ENCODE results near the gene LRWD1.
"Not testable (repeated sequence)": the region's sequence is repeated elsewhere in the genome, so short reads cannot be mapped to it uniquely, and the experiment has no call there.

LRWD1 gene

GRCh38 chr7:102444961-102445673 is 19.7 kb upstream of the LRWD1 start:
- no peak for DNase-seq (ENCODE audit: low read depth)

DNA sequence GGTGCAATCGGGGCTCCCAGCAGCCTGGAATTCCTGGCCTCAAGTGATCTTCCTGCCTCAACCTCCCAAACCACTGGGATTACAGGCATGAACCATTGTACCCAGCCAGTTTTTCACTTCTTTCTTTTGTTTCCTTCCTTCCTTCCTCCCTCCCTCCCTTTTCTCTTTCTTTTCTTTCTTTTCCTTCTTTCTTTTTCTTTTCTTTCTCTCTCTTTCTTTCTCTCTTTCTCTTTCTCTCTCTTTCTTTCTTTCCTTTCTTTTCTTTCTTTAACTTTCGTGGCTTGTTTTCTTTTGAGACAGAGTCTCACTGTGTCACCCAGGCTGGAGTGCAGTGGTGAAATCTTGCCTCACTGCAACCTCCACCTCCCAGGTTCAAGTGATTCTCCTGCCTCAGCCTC is 19.1 kb upstream of the LRWD1 start:
- DNase-seq (ENCODE audit: low read depth) = no peak

DNA sequence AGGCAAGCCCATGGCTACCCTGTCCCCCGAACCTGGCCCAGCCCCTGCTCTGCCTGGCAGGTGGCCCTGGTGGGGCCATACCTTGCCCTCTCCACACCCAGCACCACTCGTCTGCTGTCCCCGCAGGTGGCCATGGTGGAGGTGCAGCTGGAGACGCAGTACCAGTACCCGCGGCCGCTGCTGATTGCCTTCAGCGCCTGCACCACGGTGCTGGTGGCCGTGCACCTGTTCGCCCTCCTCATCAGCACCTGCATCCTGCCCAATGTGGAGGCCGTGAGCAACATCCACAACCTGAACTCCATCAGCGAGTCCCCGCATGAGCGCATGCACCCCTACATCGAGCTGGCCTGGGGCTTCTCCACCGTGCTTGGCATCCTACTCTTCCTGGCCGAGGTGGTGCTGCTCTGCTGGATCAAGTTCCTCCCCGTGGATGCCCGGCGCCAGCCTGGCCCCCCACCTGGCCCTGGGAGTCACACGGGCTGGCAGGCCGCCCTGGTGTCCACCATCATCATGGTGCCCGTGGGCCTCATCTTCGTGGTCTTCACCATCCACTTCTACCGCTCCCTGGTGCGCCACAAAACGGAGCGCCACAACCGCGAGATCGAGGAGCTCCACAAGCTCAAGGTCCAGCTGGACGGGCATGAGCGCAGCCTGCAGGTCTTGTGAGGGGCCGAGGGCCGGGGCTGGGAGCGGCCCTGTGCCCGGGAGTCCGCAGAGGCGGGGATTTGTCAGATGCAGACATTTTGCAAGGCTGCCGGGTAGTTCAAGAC is 18.2 kb upstream of the LRWD1 start:
- no peak for DNase-seq (ENCODE audit: low read depth)

DNA sequence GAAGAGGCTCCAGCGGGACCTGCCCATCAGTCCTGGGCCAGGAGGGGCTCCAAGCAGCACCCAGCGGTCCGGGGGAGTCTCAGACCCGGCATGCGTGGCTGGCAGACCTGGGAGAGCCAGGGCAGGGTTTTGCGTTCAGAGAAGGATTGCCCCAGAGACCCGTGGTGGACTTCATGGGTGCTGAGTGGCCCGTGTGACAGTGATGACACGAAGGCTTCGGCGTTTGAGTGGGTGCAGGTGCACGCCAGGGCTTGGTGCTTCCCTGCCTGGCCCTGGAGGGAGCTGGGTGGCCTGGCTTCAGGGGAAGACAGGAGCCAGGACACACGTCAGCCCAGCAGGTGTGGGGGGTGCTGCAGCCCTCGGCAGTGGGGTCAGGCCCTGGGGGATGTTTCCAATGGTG is 17.5 kb upstream of the LRWD1 start:
- no peak for DNase-seq (ENCODE audit: low read depth)

- no peak for DNase-seq (ENCODE audit: low read depth)
Observed at GRCh38 chr7:102449136-102449535, 15.6 kb upstream of the LRWD1 start.

DNA sequence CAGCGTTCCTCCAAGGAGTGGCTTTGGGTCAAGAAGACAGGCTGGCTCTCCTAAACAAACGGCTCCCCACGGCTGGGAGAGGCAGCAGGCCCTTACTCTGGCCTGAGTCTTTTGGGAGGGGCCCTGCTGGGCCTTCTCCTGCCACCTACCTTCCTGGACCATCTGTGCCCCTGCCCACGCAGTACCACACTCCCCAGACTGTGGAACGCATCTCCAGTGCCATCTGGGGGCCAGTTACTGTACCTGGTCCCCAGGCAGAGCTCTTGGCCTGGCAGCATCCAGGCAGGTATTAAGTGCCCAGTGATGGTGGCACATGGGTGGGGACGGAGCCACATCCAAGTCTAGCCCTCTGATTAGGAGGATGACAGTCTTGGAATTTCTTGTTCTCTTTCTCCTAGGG is 14.5 kb upstream of the LRWD1 start:
- DNase-seq (ENCODE audit: low read depth) = no peak

- no peak for DNase-seq (ENCODE audit: low read depth)
Observed at GRCh38 chr7:102451371-102452054, 13.3 kb upstream of the LRWD1 start.

DNA sequence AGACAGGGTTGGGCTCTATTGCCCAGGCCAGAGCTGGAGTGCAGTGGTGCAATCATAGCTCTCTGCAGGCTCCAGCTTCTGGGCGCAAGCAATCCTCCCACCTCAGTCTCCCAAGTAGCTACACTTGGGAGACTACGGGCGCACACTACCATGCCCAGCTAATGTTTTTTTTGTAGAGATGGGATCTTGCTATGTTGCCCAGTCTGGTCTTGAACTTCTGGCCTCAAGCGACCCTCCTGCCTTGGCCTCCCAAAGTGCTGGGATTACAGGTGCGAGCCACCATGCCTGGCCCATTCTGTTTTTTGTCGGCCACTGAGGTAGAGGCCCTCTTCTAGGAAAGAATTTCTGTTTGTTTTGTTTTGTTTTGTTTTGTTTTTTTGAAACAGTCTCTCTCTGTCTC is 12.3 kb upstream of the LRWD1 start:
- no peak for DNase-seq (ENCODE audit: low read depth)

GRCh38 chr7:102453319-102453718 is 11.5 kb upstream of the LRWD1 start:
- DNase-seq (ENCODE audit: low read depth) = no peak

DNA sequence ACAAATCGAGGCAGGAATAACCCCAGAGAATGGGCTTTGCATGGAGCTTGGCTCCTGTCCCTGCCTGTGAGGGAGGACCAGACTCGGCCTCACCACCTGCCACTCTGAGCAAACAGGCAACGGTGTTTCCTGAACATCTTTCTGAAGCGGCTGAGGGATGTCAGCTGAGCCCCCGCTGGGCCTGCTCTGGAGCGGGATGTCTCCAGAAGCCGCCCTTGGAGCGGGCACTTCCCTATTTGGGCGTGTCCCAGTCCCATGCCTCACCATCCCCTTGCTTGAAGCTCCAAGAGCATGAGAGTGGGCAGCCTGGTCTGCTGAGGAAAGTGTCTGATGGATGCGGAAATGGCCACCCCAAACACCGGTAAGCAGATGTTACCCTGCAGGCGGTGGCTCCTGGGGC is 10.3 kb upstream of the LRWD1 start:
- DNase-seq (ENCODE audit: low read depth) = no peak

DNA sequence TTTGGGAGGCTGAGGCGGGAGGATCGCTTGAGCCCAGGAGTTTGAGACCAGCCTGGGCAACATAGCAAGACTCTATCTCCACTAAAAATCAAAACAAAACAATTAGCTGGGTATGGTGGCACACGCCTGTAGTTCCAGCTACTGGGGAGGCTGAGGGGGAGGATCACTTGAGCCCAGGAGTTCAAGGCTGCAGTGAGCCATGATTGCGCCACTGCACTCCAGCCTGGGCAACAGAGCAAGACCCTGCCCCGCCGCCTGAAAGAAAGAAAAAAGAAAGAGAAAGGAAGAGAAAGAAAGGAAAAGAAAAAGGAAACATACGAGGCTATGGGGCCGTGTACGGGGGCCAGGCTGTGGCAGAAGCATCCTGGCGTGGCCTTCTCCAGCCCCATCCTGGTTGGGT is 9.9 kb upstream of the LRWD1 start:
- not testable (repeated sequence) for DNase-seq (ENCODE audit: low read depth)

GRCh38 chr7:102455596-102455995 is 9.2 kb upstream of the LRWD1 start:
- DNase-seq (ENCODE audit: low read depth) = no peak

DNA sequence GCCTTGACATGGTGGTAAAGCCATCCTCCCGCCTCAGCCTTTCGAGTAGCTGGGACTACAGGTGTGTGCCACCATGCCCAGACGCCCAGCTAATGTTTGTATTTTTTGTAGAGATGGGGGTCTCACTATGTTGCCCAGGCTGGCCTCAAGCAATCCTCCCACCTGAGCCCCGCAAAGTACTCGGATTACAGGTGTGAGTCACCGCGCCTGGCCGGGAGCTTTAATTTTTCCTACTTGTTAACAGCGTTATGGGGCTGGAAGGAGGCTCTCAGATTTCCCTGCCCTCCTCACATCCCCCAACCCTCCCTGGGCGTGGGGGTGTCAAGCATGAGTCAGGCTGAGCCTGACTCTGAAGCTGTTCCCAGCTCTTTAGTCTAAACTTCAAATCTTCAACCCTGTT is 8.5 kb upstream of the LRWD1 start:
- no peak for DNase-seq (ENCODE audit: low read depth)

GRCh38 chr7:102457352-102457924 is 7.3 kb upstream of the LRWD1 start:
- no peak for DNase-seq (ENCODE audit: low read depth)

- DNase-seq (ENCODE audit: low read depth) = no peak
Observed at GRCh38 chr7:102459221-102459844, 5.5 kb upstream of the LRWD1 start.

- DNase-seq (ENCODE audit: low read depth) = no peak
Observed at GRCh38 chr7:102460467-102460866, 4.3 kb upstream of the LRWD1 start.

- DNase-seq (ENCODE audit: low read depth) = no peak
Observed at GRCh38 chr7:102463841-102464576, 775 bp upstream of the LRWD1 start.

GRCh38 chr7:102466097-102466496 is 1.3 kb downstream of the LRWD1 start:
- DNase-seq (ENCODE audit: low read depth) = no peak

- DNase-seq (ENCODE audit: low read depth) = no peak
Observed at GRCh38 chr7:102467581-102468477, 3.0 kb downstream of the LRWD1 start.

Data from stimulated activated CD8-positive, alpha-beta memory T cell treated with anti-CD3 and anti-CD28 coated beads, Interleukin-15, amount 100 ng/mL, for 1 hour (primary cell).